Keratinocyte (primary cell): ENCODE measurements around the gene WDR1. TPM values are rescaled to one million over a fixed set of nuclear protein-coding genes. Genes with fewer than 3 reads are reported as not detected.

Experiments used
- DNase-seq: peaks from one replicate; pipeline ENCODE4 v3.0.0-alpha.2; 2011; ENCODE audit warnings: low read depth, missing footprints, low spot score
- FAIRE-seq: peaks from 2 replicates; lab custom pipeline; 2011; peaks lifted over from hg19 to GRCh38; lab: Jason Lieb, UNC
- H2AFZ ChIP-seq: 2 replicates; pipeline ENCODE4 v1.6.0; 2012; ENCODE audit warnings: low read length, control low read depth, inconsistent platforms; ENCODE audit not compliant: control insufficient read depth
- H3K27ac ChIP-seq: 2 replicates; pipeline ENCODE4 v1.5.1; 2011; ENCODE audit warnings: low read length; ENCODE audit not compliant: control insufficient read depth, insufficient read depth
- H3K27me3 ChIP-seq: 3 replicates; pipeline ENCODE4 v1.6.0; 2011; ENCODE audit warnings: low read length; ENCODE audit not compliant: control insufficient read depth, insufficient read depth; ENCODE audit errors: extremely low read depth
- H3K36me3 ChIP-seq, 2 experiments: 2 replicates in 1 of 2; 3 replicates in 1 of 2; pipeline ENCODE4 v1.5.1; 2011; ENCODE audit warnings: low read length in 2 of 2, mild to moderate bottlenecking in 1 of 2; ENCODE audit not compliant: control insufficient read depth in 2 of 2, insufficient read depth in 2 of 2; ENCODE audit errors: extremely low read depth in 1 of 2
- H3K4me1 ChIP-seq: 3 replicates; pipeline ENCODE4 v1.5.1; 2011; ENCODE audit warnings: low read length; ENCODE audit not compliant: control insufficient read depth, insufficient read depth; ENCODE audit errors: extremely low read depth
- H3K4me2 ChIP-seq: 3 replicates; pipeline ENCODE4 v1.6.0; 2011; ENCODE audit warnings: low read depth, low read length; ENCODE audit not compliant: control insufficient read depth, insufficient read depth; ENCODE audit errors: extremely low read depth
- H3K4me3 ChIP-seq, 3 experiments: fragments of 200-600 bp in 1 of 3; sonication (generic) in 1 of 3; 2 replicates in 2 of 3; 3 replicates in 1 of 3; pipeline ENCODE4 v1.5.1; 2011 to 2016; ENCODE audit warnings: low read length in 3 of 3, mild to moderate bottlenecking in 3 of 3, control low read depth in 2 of 3, inconsistent platforms in 1 of 3, low read depth in 1 of 3, mixed read lengths in 1 of 3, mixed run types in 1 of 3, moderate library complexity in 1 of 3; ENCODE audit not compliant: control insufficient read depth in 2 of 3, insufficient read depth in 2 of 3; ENCODE audit errors: extremely low read depth in 1 of 3
- H3K79me2 ChIP-seq: 2 replicates; pipeline ENCODE4 v1.6.0; 2012; ENCODE audit warnings: low read length; ENCODE audit not compliant: control insufficient read depth, insufficient read depth
- H3K9ac ChIP-seq: 3 replicates; pipeline ENCODE4 v1.6.0; 2011; ENCODE audit warnings: low read length; ENCODE audit not compliant: control insufficient read depth, insufficient read depth; ENCODE audit errors: extremely low read depth
- H3K9me1 ChIP-seq: 3 replicates; pipeline ENCODE4 v1.6.0; 2011; ENCODE audit warnings: low read length; ENCODE audit not compliant: control insufficient read depth, insufficient read depth; ENCODE audit errors: extremely low read depth
- H3K9me3 ChIP-seq: 2 replicates; pipeline ENCODE4 v1.5.1; 2012; ENCODE audit warnings: low read depth, low read length; ENCODE audit not compliant: control insufficient read depth
- H4K20me1 ChIP-seq: 3 replicates; pipeline ENCODE4 v1.6.0; 2011; ENCODE audit warnings: low read length; ENCODE audit not compliant: control insufficient read depth, insufficient read depth; ENCODE audit errors: extremely low read depth
- EZH2 ChIP-seq: IDR thresholded peaks from one replicate; pipeline ENCODE4 v1.6.1; 2012; ENCODE audit warnings: inconsistent platforms, mild to moderate bottlenecking, low read length, moderate library complexity
- dilution Hi-C: fragments of 300-500 bp; cut with MboI; formaldehyde crosslinking; loops from one replicate; pipeline ENCODE4 v1.7.0; 2020; ENCODE audit warnings: low sequenced_read_pairs; ENCODE audit not compliant: extremely low pct_ligation_motif_present
- polyA plus RNA-seq, 5 experiments: library from polyadenylated mRNA; depleted of rRNA in 3 of 5; stranded (reverse) in 3 of 5; stranded (forward) in 1 of 5; unstranded in 1 of 5; fragments of >200 nt; gene quantifications; 1 replicate in 1 of 5; 2 replicates in 3 of 5; 3 replicates in 1 of 5; pipeline versions ENCODE4 v1.2.1 to v1.2.3, GENCODE V29; 2011 to 2012; ENCODE audit warnings: missing spikeins in 2 of 5, low read depth in 1 of 5, low replicate concordance in 1 of 5
- TF ChIP-seq, protein P1 (sequence below), 3 experiments: IDR thresholded peaks in 1 of 3; conservative IDR thresholded peaks in 1 of 3; optimal IDR thresholded peaks in 1 of 3; 2 replicates in 2 of 3; 3 replicates in 1 of 3; pipeline versions ENCODE3 to v1.5.1; 2011; ENCODE audit warnings: low read length in 3 of 3, mild to moderate bottlenecking in 3 of 3, moderate library complexity in 2 of 3, control low read depth in 1 of 3, inconsistent platforms in 1 of 3; ENCODE audit not compliant: insufficient read depth in 2 of 3; ENCODE audit errors: extremely low read depth in 1 of 3

The WDR1 gene
- polyA plus RNA-seq, 1 donor (not counting 4 experiments of a cell fraction or from before 2014, with no cell fraction given) = 423 TPM

DNA sequence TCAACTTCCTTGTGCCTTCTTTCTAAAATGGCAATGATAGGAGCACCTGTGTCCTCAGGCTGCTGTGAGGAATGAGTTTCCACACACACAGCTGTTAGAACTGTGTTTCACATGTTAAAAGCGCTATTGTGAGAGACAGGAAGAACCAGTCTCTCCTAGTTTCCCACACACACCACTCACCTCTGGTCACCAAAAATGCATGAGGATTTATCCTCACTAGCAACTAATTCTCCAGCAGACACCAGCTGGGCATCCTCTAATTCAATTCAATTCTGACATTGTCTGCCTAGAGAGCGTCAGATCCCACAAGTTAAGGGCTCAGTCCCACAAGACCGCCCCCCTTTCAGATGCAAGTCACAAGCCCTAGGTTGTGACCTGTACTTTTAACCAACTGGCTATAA is 66.3 kb downstream of the WDR1 start:
- Histone ChIP-seq H3K79me2 (no peaks in the 10 kb centered on the region), H3K9me1 (no peaks in the 10 kb centered on the region), H2AFZ (no peak overlapping the region), H3K9ac (no peak overlapping the region), H4K20me1 (no peaks in the 10 kb centered on the region), H3K4me1 (peaks cover 37% of the 10 kb centered on the region), H3K27me3 (no peaks in the 10 kb centered on the region), H3K4me3 (no peak overlapping the region), H3K36me3 (no peaks in the 10 kb centered on the region), H3K9me3 (no peaks in the 10 kb centered on the region), H3K27ac (no peak overlapping the region), H3K4me2 (no peak overlapping the region)
- no peak for TF ChIP-seq EZH2
- TF ChIP-seq, protein P1, sequence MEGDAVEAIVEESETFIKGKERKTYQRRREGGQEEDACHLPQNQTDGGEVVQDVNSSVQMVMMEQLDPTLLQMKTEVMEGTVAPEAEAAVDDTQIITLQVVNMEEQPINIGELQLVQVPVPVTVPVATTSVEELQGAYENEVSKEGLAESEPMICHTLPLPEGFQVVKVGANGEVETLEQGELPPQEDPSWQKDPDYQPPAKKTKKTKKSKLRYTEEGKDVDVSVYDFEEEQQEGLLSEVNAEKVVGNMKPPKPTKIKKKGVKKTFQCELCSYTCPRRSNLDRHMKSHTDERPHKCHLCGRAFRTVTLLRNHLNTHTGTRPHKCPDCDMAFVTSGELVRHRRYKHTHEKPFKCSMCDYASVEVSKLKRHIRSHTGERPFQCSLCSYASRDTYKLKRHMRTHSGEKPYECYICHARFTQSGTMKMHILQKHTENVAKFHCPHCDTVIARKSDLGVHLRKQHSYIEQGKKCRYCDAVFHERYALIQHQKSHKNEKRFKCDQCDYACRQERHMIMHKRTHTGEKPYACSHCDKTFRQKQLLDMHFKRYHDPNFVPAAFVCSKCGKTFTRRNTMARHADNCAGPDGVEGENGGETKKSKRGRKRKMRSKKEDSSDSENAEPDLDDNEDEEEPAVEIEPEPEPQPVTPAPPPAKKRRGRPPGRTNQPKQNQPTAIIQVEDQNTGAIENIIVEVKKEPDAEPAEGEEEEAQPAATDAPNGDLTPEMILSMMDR (optimal IDR thresholded peaks at IDR 0.05 in 1 of 3, IDR thresholded peaks at IDR 0.05 in 1 of 3, conservative IDR thresholded peaks at IDR 0.05 in 1 of 3; ENCODE audit: extremely low read depth in 1 of 3, insufficient read depth in 2 of 3, low read length in 3 of 3) = no peak
- peak; percentile 29 for FAIRE-seq
- no peak for DNase-seq
- dilution Hi-C loops = no loop called here

DNA sequence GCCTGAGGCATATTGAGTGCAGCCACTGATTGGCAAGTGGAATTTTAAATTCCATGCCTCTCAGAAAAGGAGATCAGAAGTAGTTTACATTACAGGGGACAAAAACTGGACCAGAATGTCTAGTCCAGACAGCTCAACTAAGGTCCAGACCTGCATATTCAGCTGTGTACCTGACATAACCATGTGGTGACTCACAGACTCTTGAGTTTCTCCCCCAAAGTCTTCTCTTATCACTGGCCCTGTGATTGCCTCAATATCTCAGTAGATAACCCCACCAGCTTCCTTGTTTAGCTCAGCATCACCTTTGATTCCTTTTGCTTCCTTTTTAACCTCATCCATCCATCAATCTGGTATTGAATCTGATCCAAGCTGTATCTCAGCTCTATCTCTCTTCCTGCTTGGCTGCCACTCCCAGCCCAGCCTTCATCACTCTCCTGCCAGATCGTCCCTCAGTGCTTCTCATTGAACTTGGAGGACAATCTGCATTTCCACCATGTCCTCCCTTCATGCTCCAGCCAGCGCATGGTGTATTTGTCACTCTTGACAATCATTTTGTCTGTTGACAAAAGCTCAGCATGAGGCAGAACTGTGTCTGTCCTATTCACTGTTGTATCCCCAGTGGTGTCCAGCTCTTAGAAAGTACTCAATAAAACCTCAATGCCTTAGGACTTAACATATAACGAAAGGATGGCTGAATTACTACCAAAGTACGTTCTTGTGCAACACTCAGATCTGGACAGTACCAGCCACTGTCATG is 67.5 kb downstream of the WDR1 start:
- Histone ChIP-seq H4K20me1 (no peaks in the 10 kb centered on the region), H3K4me1 (peaks cover 32% of the 10 kb centered on the region), H3K9ac (no peak overlapping the region), H2AFZ (no peak overlapping the region), H3K4me2 (peak overlapping the region; percentile 50), H3K27ac (no peak overlapping the region), H3K9me3 (no peaks in the 10 kb centered on the region), H3K36me3 (no peaks in the 10 kb centered on the region), H3K9me1 (no peaks in the 10 kb centered on the region), H3K4me3 (no peak overlapping the region), H3K79me2 (no peaks in the 10 kb centered on the region), H3K27me3 (no peaks in the 10 kb centered on the region)
- DNase-seq (peak; percentile 50), FAIRE-seq (peak; percentile 90)
- dilution Hi-C loops = no loop called here
- no peak for TF ChIP-seq EZH2
- TF ChIP-seq, protein P1 (optimal IDR thresholded peaks at IDR 0.05 in 1 of 3, IDR thresholded peaks at IDR 0.05 in 1 of 3, conservative IDR thresholded peaks at IDR 0.05 in 1 of 3; ENCODE audit: extremely low read depth in 1 of 3, insufficient read depth in 2 of 3, low read length in 3 of 3) = no peak
